ENCODE measurements around the gene P2RX2. TPM values are rescaled to one million over a fixed set of nuclear protein-coding genes. Genes with fewer than 3 reads are reported as not detected.

Gene P2RX2
- total RNA-seq, 1 donor from 2014 or later: not detected

GRCh38 chr12:132580701-132581292 lies 37.8 kb upstream of the P2RX2 start:
- intact Hi-C loops (cut with DNase I): no loop called here
- TF ChIP-seq POLR2AphosphoS5 (IDR thresholded peaks at IDR 0.05; ENCODE audit: insufficient read depth in 1 of 2, low read depth in 1 of 2) (no peak), CTCF (IDR thresholded peaks at IDR 0.05) (no peak), POLR2A (IDR thresholded peaks at IDR 0.05) (no peak)
- Histone ChIP-seq H3K4me1 (no peaks in the 10 kb centered on the region), H3K9me3 (no peaks in the 10 kb centered on the region), H3K27me3 (no peaks in the 10 kb centered on the region), H3K27ac (no peak overlapping the region), H3K36me3 (peaks cover 0 to 6% of the 10 kb centered on the region in 2 donors), H3K4me3 (no peak overlapping the region)
- DNase-seq (ENCODE audit: extremely low spot score in 2 of 2): no peak

- Histone ChIP-seq H3K27me3 (no peaks in the 10 kb centered on the region), H3K27ac (no peak overlapping the region), H3K4me3 (peak overlapping the region in 1 of 2 donors; percentile 45), H3K36me3 (peaks cover 0 to 6% of the 10 kb centered on the region in 2 donors), H3K4me1 (no peaks in the 10 kb centered on the region), H3K9me3 (no peaks in the 10 kb centered on the region)
- no peak for DNase-seq (ENCODE audit: extremely low spot score in 2 of 2)
- intact Hi-C loops (cut with DNase I): no loop called here
- TF ChIP-seq POLR2A (IDR thresholded peaks at IDR 0.05) (no peak), POLR2AphosphoS5 (IDR thresholded peaks at IDR 0.05; ENCODE audit: insufficient read depth in 1 of 2, low read depth in 1 of 2) (no peak), CTCF (IDR thresholded peaks at IDR 0.05) (no peak)
Measured at GRCh38 chr12:132581348-132582057, 37.1 kb upstream of the P2RX2 start.

- Histone ChIP-seq H3K4me3 (peak overlapping the region; percentile 45 to 50), H3K4me1 (no peaks in the 10 kb centered on the region), H3K36me3 (peaks cover 0 to 6% of the 10 kb centered on the region in 2 donors), H3K27me3 (no peaks in the 10 kb centered on the region), H3K27ac (peak overlapping the region; percentile 45), H3K9me3 (no peaks in the 10 kb centered on the region)
- DNase-seq (ENCODE audit: extremely low spot score in 2 of 2): no peak
- intact Hi-C loops (cut with DNase I): no loop called here
- TF ChIP-seq POLR2A (IDR thresholded peaks at IDR 0.05) (no peak), CTCF (IDR thresholded peaks at IDR 0.05) (no peak), POLR2AphosphoS5 (IDR thresholded peaks at IDR 0.05; ENCODE audit: insufficient read depth in 1 of 2, low read depth in 1 of 2) (peak in 1 of 2 donors; percentile 9)
Measured at GRCh38 chr12:132582058-132582420, 36.5 kb upstream of the P2RX2 start.

- Histone ChIP-seq H3K4me3 (peak overlapping the region; percentile 45 to 50), H3K27me3 (no peaks in the 10 kb centered on the region), H3K27ac (peak overlapping the region; percentile 45), H3K36me3 (peaks cover 0 to 6% of the 10 kb centered on the region in 2 donors), H3K4me1 (no peaks in the 10 kb centered on the region), H3K9me3 (no peaks in the 10 kb centered on the region)
- DNase-seq (ENCODE audit: extremely low spot score in 2 of 2): no peak
- no peak for TF ChIP-seq POLR2A (IDR thresholded peaks at IDR 0.05)
- TF ChIP-seq POLR2AphosphoS5 (IDR thresholded peaks at IDR 0.05; ENCODE audit: insufficient read depth in 1 of 2, low read depth in 1 of 2): no peak
- no peak for TF ChIP-seq CTCF (IDR thresholded peaks at IDR 0.05)
- intact Hi-C loops (cut with DNase I): no loop called here
Measured at GRCh38 chr12:132582582-132583410, 35.8 kb upstream of the P2RX2 start.
